HG03064 (cell line): ENCODE measurements around the gene VGLL2.

Experiments
- ATAC-seq: cut with Tn5 transposase; IDR thresholded peaks from one replicate; pipeline ENCODE4 v1.9.1; 2021; ENCODE audit warnings: low read depth; ENCODE audit not compliant: unreplicated experiment

The VGLL2 gene

DNA sequence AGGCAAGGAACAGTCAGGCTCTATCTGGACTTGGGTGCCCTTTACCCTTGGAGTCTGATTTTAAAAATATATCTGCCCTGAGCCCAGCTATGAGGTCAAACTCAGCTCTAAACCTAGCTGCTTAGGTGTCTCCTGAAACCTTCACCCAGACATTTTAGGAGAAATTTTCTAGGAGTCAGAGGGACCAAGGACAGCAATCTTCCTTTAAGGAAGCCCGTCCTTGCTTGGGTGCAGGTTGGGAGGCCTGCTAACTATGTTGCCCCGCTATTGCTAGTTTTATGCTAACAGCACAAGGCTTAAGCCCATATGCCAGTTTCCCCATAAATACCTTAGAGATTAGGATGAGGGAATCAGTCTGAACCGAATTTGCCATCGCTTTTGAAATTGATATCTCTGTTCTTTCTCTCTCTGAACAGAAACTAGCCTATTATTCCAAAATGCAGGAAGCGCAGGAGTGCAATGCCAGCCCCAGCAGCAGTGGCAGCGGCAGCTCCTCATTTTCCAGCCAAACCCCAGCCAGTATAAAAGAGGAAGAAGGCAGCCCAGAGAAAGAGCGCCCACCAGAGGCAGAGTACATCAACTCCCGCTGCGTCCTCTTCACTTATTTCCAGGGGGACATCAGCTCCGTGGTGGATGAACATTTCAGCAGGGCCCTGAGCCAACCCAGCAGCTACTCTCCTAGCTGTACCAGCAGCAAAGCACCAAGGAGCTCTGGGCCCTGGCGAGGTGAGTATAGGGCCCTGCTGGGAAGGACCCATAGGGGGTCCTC lies 2.6 kb downstream of the VGLL2 start:
- no peak for ATAC-seq

DNA sequence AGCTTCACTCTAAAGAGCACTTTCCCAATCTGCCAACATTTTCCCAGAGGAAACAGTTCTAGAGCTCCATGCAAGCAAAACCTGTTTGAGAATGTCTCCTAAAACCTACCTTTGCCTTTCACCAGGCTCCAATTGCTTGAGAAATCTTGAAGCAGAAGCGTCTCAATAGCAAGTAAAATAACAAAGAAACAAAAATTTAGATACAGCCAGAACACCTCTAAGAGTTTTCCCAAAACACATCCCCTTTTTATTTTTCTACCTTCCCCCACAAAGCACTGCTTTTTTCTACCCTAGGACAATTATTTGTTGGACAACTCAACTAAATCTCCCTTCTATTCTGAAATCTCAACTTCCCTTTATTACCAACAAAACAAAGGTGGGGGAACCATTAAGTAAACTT lies 3.6 kb downstream of the VGLL2 start:
- ATAC-seq = no peak

DNA sequence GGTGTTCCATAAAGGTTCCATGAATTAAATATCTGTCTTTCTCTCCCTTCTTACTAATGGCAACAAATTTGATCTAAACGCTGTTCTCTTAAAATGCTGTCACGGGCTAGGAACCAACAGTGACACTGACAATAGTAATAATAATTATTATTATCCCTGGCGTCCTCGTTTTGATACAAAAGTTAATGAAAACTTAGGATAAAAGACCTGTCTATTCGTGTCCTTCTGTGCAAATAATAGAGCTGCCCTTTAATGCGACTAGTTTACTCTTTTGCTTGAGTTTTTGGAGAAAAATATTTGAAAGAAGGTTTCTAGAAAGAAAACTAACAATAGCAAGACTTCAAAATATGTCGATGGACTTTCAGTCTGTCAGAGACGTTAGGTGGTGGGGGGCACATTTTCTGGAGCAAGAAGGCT lies 4.3 kb downstream of the VGLL2 start:
- no peak for ATAC-seq

DNA sequence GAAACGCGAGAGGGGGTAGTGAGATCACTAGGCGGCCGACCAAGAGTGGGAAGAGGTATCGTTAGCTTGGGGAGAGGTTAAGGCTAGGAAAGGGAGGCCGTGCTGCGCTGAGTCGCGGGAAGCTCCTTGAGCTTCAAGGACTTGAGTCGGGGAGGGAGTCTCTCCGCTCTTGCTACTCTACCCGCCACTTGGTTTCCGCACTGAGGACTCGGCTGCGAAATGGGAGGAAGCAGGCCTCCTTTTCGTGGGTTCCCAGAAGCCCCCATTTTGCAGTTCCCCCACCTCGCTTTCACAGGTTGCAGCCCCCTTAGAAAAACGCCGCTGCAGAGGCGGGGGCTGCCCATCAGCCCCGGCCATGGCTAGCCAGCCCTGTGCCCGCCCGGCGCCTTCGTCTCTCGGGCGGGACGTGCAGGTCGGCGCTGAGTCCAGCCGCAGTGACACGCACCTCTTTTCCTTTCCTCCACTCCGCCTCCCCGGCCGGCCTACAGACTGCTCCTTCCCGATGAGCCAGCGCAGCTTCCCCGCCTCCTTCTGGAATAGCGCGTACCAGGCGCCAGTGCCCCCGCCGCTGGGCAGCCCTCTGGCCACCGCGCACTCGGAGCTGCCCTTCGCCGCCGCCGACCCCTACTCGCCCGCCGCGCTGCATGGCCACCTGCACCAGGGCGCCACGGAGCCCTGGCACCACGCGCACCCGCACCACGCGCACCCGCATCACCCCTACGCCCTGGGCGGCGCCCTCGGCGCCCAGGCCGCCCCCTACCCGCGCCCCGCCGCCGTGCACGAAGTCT lies 4.9 kb downstream of the VGLL2 start:
- no peak for ATAC-seq

DNA sequence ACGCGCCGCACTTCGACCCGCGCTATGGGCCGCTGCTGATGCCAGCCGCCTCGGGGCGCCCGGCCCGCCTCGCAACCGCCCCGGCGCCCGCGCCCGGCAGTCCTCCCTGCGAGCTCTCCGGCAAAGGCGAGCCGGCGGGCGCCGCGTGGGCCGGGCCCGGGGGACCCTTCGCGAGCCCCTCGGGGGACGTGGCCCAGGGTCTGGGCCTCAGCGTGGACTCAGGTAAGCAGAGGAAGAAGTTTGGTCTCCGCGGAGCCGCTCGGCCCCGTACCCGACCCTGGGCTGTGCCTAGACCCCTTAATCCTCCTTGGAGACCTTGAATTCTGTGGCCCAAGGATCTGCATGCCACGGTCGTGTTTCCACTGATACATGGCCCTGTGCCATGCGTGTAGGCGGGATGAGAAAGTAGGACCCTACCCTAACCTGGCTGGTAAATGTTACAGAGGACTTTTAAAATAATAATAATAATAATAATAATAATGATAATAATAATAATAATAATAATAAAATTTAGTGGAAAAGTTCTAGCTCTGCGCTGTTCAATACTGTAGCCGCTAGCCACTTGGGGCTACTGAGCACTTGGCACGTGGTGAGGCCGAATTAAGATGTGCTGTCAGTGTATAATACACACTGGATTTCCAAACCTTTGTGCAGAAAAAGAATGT lies 5.6 kb downstream of the VGLL2 start:
- no peak for ATAC-seq

DNA sequence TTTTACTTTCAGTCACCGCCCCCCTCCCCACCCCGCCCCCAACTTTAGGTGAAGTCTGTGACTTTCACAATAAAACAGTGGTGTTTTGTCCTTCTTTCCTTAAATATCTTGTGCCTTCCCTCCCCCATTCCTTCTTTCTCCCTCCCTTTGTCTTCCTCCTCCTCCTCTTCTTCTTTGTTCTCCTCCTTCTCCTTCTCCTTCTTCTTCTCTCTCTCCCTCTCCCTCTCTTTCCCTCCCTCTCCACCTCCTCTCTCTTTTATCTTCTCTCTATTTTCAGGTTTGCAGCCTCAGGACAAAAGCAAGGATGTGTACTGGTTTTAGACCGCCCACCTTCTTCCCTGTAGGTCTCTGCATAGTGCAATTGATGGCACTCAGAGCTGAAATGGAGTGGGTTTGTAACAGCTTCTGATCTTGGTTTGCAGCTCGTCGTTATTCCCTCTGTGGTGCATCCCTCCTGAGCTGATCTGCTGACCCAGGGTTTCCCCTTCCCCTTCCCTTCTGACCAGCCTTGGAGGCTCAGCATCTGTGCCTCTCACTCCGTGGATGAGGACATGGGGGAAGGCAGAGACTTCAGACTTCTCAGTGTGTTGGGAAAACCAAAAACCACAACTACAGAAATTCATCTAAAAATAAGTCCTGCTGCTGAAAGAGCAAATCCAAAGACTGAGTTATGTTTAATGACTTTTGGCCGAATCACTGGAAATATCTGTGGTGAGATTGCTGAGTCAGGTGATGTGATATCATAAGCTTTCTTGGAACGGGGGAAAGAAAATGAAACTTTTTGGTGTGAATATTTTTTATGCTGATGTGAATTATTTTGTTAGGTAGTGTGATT lies 6.9 kb downstream of the VGLL2 start:
- no peak for ATAC-seq

DNA sequence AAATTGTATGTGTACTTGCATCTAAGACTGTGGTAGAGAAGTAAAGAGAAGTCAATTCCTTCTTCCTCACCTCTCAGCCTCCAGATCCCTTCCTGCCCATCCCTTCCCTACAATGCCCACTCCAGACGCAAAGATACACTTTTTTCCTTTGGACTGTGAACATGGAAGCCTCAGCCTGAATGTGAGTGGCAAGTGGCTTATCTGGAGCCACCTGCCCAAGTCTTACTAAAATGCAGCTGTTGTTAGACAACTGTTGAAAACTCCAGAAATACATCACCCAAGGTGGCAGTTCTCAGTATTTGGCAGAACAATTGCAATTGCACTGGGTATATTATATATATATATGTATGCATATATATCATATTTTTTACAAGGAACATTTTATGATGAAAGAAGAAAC lies 7.5 kb downstream of the VGLL2 start:
- ATAC-seq = no peak

DNA sequence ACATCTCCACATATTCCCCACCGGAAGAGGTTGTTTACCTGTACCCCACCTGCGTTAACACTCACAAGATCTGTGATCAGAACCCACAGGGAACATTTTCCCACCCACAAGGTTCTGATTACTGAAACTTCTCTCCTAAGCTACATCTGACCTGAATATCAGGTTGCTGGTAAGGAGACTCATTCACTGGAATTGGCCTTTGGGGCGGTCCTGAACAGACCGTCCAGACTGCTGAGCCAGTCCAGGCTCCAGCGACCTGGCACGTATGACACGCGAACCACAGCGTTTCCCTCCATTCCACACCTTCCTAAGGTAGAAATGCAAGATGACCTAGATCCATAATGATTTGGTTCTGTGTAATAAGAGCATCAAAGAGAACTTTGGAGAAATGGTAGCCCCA lies 9.8 kb downstream of the VGLL2 start:
- ATAC-seq = no peak

DNA sequence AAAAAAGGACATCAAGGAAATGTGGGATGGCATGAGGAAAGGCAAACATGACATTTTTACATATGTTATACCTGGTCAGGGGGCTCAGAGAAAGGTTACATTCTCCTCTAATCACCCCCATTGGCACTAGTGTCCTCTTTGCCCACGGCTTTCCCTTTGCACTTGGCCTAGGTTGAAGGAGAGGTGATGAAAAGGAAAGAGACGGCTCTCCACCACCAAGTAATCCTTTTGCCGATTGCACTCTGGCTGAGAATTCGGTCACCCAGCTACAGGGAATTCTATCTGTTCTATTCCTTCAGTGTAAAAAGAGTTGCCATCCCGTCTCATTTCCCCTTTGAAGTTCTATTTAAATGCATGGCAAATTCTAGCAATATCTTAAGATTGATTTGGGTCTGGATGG lies 10.4 kb downstream of the VGLL2 start:
- no peak for ATAC-seq

DNA sequence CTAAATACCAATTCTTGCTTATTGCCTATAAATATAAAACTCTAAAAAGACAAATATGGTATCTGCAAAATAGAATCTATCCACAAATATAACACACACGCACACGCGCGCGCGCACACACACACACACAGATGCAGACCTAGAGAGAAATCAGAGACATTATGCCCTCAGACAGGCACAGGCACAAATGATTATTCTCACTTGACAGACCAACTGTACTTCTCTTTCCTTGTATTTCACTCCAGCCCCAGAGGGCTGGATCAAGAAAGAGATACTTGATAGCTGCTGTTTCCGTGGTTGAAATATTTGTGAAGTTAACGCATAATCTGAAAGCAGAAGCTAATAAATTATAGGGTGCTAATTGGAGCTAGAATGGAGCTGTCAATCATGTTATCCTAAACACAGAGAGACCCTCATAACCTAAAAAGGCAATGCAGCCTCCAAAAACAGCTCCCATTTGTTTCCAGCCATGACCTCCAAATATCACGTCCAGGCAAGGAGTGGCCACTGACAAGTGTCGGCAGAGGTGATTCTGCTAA lies 11.5 kb downstream of the VGLL2 start:
- ATAC-seq = no peak

DNA sequence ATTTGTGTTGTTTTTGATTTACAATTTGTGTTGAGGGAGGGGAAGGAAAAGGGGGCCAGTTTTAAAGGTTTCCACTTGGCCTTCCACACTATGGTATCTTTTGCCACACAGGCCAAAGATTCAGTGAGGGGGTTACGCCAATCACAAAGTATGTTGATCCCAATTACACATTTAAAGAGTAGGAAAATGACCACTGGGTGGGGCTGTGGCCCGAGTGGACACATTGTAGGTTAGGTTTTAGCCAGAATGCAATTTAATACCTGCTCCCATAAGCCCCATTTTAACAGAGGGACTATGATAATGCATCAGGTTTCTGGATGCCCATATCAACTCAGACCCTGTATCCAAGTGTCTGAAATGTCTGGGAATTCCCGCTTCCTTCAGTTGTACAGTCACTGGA lies 15.6 kb downstream of the VGLL2 start:
- ATAC-seq = no peak

DNA sequence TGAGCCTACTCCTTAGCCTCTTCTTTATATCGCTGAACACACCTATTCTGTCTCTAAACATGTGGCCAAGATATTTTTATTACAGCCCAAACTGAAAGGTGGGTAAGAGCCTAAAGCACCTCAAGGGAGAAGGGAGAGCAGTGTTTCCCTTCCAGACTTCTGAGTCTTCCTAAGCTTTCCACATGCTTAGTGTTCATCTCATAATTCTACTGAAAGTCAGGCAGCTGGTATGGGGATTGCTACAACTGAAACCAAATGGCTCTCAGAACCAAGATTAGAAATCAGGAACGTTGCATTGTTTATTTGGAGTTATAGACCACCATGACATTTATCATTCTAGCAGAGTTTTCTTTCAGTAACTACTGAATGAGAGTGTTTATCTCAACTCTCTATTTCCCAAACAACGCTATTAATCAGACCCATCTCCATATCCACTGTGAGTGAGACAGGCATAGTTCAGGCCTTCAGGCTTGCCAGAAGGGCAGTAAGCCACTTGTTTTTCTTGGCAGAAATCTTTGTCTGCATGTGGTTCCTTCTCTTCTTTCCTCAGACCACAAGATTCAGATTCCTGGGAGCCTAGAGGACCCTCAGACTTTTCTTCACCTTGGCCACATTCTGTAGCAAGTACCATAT lies 22.8 kb downstream of the VGLL2 start:
- no peak for ATAC-seq

DNA sequence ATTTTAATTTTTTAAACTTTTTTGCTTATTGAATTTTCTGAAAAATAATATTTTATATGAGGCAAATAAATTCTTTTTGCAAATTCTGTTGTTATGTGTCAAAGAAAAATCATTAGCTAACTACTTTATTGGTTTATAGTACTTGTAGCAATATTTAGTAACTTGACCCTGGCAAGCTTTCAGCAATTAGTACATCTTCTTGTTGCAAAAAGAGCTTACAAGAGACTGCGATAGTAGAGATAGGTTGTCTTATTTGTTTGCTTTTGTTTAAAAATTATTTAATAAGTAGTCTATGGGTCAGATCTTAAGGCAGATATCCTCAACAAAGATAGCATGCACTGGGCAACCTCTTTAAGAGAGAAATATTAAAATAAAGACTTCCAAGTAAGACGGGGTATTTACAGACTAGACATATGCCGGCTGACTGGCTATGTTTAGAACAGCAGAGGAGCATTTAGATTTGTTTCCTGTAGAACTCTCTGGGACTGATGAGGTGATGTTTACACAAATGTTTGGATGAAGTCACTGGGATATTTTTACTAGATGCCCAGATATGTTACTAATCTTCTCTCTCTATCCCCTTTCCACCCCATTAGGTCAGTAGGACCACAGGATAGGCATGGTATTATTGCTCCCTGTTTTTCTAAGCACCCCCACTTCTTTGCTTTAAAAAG lies 25.0 kb downstream of the VGLL2 start:
- no peak for ATAC-seq

DNA sequence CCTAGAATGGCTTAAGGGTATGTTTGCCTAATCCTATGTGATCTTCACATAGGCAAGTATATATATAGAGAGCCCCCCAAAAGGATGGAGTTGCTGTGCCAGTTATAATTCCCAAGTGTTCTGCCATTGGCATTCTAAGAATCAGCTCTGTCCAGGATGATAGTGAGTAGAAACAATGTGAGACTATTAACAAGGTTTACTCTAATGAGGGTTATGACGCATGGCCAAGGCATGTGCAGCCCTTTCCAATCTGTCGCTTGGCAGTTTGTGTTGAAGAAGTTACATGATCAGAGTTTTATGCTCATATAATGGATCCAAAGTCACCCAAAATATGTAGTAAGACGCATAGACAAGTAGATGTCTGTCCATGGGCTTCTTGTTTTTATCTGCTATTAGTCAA lies 33.6 kb downstream of the VGLL2 start:
- no peak for ATAC-seq

DNA sequence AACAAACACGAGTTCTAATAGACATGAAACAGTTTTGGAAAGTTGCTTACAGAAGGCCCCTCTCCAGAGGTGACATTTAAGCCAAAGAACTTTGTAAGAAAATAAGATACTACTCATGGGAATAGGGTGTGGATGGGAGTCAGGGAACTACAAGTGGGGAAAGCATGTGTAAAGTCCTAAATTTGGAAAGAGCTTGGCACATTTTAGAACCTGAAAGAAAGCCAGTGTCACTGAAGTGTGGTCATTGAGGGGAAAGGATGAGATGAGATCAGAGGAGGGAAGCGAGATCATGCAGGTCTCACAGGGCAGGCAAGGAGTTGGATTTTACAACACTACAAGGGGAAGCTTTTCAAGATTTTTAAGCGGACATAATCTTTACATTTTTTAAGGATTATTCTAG lies 38.0 kb downstream of the VGLL2 start:
- ATAC-seq = no peak

DNA sequence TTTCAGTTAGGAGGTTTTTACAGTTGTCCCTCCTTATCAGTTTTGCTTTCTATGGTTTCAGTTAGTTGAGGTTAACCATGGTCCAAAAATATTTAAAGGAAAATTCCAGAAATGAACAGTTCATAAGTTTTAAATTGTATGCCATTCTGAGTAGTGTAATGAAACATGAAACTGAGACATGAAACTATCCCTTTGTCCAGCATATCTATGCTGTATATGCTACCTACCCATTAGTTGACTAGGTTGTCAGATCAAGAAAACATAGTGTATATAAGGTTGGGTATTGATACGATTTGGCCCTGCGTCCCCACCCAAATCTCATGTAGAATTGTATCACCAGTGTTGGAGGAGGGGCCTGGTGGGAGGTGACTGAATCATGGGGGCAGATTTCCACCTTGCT lies 39.1 kb downstream of the VGLL2 start:
- ATAC-seq = no peak

DNA sequence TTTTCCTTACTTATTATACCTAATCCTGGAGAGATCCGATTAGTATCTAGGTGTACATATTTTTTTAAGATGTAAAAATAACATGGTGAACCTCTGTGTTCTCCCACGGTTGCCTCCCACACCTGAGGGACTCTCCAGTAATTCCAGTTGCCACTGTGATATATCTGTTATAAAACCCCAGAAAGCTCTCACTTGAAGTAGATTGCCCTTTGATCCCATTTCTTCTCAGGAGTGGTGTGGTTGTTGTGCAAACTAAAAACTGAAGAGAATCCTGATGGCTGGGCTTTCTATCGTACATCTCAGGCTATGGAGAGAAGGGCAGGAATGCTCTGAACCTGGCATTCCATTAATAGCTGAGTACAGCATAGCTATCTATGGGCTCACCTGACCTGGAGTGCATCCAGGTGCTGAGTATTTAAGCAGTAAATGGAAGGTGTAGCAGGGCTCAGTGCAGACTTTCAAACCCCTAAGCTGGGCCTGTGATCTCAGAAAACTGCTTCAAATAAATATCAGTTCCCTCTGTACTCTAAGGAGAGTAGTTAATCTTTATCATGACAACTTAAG lies 41.0 kb downstream of the VGLL2 start:
- no peak for ATAC-seq

DNA sequence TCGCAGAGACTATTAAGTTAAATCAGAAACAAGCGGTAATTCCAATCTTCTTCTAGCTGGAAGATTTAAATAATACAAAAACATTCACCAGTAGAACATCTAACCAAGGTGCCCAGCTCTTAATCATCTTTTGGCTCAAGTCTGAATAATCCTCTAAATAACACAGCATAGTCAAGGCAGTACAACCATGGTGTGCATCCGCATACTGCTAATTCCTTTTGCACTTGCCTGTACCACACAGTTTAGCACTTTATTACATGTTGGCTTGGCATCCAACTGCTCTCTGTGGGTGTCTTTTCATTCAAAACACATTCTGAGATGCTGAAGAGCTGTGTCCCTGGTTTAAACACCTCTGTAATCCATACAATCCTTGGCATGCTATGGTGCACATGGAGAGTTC lies 42.3 kb downstream of the VGLL2 start:
- ATAC-seq = no peak

DNA sequence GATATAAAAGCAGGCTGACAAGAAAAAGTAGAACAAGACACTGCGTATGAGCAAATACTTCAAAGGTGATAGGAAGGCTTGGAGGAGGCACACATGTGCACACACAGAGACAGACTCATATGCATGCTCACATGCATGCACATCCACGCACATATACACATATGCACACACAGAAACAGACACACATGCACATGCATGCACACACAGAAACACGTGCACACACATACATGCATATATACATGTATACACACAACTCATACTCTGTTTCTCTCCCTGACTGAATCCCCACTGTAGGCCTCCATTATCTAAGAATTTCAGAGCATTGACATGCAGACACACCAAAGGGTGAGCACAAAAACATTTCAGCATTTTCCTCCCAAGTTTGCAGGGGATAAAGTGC lies 43.7 kb downstream of the VGLL2 start:
- ATAC-seq = no peak
